Measurements from ENCODE around the gene RNF38.
"Not testable (repeated sequence)": the region's sequence is repeated elsewhere in the genome, so short reads cannot be mapped to it uniquely, and the experiment has no call there.

RNF38 gene

GRCh38 chr9:36325081-36325828 is 74.8 kb downstream of the RNF38 start:
- DNase-seq, result no peak

- DNase-seq, result no peak
Measured at GRCh38 chr9:36323926-36324325, 76.1 kb downstream of the RNF38 start.

DNA sequence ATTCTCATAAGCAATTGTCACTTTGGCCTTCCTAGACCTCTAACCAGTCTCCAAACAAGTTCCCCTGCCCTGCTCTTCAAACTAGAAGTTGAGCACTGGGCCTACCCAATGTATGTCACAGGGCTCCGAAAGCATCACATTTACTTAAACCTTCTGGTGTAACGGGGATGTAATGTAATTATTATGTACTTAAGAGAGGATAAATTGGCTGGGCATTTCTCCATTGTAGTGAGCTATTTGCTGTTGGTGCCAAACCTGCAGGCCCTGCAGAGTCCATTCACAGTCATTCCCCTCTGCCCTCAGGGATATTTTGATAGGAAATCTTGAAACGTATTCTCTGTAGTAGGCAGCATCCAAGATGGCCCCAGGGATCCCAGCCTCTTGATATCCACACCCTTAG is 77.6 kb downstream of the RNF38 start:
- DNase-seq, result no peak

DNA sequence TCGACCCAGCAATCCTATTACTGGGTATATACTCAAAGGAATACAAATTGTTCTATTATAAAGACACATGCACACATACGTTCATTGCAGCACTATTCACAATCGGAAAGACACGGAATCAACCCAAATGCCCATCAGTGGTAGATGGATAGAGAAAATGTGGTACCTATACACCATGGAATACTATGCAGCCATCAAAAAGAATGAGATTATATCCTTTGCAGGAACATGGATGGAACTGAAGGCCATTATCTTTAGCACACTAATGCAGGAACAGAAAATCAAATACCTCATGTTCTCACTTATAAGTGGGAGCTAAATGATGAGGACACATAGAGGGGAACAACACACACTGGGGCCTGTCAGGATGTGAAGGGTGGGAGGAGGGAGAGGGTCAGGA is 78.2 kb downstream of the RNF38 start:
- DNase-seq, result not testable (repeated sequence)

DNA sequence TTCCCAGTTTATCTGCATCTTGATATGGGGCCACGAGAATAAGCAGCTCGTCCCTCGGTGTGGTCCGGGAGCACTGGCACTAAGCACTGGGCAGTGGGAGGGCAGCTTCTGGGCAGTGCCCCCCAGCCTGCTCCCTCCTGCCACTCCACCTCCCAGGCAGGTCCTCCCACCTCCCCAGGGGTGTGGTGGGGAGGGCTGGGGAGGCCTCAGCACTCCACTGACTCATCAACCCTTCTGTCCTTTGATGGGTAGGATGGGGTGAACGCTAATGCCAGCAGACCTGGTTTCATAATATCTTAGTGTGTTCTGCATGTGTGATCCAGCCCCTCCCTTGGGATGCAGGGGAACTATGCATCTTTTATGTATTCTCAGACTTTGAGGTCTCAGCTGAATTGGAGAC is 79.6 kb downstream of the RNF38 start:
- DNase-seq, result no peak

- no peak for DNase-seq
Measured at GRCh38 chr9:36319806-36320205, 80.3 kb downstream of the RNF38 start.

DNA sequence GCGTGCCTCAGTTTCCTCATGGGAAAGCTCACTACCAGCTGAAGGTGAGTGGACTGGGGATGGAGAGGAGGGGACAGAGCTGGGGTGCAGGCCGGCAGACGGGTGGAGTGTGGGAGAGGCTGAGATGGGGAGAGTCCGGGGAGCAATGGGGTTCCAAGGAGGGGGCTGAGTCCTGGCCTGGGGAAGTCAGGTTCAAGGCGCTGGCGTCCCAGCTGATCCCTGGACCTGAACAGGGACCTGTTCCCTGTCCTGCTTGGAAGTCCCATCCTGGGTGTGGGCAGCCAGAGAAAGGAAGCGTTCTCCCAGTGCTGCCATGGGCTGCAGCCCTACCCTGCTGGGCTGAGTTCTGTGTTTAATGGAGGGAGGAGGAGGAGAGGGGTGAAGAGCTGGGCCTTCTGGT is 80.9 kb downstream of the RNF38 start:
- no peak for DNase-seq

DNA sequence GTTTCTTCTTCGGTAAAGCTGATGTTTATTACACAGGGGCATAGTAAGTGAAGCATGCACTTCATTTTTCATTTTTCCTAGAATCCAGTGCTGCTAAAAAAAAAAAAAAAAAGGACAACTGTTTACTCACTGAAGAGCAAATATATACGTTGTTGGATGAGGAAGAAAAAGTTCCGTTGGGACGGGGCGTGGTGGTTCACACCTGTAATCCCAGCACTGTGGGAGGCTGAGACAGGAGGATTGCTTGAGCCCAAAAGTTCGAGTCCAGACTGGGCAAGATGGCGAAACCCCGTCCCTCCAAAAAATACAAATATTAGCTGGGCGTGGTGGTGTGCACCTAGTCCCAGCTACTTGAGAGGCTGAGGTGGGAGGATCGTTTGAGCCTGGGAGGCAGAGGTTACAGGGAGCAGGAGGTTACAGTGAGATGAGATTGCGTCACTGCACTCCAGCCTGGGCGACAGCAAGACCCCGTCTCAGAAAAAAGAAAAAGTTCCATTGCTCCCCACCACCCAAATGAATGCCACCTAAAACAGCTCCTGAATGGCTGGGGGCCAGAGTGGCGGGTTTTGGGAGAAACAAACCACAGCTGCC is 81.8 kb downstream of the RNF38 start:
- DNase-seq, result no peak

DNA sequence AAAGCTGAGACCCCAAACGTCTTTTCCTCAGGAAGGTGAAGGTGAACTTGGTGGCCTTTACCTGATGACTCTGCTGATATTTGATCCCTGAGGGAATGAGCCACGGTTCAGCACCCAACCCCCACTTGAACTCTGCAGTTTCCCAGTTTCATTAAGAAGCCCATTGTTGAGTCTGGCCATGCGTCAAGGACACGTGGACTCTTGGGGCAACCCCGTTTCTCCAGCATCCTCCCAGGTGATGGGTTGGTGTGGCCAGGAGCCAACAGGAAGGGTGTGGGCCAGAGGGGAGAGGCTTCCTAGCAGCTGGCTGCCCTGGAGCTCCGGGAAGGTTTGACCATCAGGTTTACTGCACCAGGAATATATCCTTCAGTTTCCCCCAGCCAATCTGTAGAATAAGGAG is 82.3 kb downstream of the RNF38 start:
- no peak for DNase-seq

- no peak for DNase-seq
Measured at GRCh38 chr9:36316611-36317317, 83.3 kb downstream of the RNF38 start.

DNA sequence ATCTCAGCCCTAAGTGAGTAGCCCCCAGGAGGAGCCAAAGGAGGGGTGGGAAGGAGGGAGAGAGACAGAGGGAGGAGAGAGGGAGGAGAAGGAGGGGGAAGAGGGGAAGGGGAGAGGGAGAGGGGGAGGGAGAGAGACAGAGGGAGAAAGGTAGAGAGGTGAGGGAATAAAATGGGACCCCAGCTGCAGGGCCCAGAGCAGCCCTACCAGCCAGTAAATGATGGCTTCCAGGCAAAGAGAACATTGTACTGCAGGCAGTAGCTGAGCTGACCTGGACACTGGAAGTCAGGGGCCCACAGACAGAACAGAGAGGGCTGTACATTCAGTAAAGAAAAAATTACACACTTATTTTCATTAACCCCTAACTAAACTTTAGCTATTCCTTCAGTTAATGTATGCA is 84.0 kb downstream of the RNF38 start:
- no peak for DNase-seq

- no peak for DNase-seq
Measured at GRCh38 chr9:36315283-36315682, 84.8 kb downstream of the RNF38 start.

GRCh38 chr9:36314740-36315139 is 85.3 kb downstream of the RNF38 start:
- no peak for DNase-seq

GRCh38 chr9:36306471-36307306 is 93.4 kb downstream of the RNF38 start:
- no peak for DNase-seq

DNA sequence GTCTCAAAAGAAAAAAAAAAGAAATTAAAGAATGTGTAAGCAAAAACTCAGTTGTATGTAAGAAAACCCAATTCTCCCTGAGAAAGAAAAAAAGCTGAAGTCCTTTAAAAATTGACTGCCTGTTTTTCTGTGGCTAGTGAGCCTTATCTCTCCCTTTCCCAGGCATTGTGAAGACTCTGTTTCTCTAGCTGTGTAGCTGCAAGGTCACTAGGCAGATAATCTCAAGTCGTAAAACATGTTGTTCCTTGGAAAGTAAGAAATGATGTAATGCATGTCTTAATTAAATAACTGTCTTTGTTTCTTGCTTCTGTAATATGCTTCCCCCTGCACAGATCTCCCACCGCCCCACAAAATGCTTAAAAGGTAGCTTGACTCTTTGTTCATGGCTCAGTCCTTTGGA is 95.7 kb downstream of the RNF38 start:
- DNase-seq, result not testable (repeated sequence)

DNA sequence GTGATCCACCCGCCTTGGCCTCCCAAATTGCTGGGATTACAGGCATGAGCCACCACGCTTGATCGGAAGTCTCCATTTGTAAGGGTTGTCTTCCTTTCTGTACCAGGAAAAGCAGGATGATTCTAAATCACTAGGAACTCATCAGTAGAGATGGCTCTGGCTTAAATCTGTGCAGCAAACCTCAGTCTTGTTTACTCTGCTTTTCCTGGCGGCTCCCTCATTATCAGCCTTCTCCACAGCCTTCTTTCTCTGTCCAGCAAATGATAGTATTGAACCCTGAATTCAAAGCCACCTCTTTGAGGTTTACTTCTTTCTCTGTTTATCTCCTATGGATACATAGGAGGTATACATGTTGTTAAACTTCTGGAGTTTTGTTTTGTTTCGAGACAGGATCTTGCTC is 98.8 kb downstream of the RNF38 start:
- DNase-seq, result no peak

- no peak for DNase-seq
Measured at GRCh38 chr9:36298566-36298965, 101.5 kb downstream of the RNF38 start.

GRCh38 chr9:36297798-36298197 is 102.3 kb downstream of the RNF38 start:
- DNase-seq, result no peak

DNA sequence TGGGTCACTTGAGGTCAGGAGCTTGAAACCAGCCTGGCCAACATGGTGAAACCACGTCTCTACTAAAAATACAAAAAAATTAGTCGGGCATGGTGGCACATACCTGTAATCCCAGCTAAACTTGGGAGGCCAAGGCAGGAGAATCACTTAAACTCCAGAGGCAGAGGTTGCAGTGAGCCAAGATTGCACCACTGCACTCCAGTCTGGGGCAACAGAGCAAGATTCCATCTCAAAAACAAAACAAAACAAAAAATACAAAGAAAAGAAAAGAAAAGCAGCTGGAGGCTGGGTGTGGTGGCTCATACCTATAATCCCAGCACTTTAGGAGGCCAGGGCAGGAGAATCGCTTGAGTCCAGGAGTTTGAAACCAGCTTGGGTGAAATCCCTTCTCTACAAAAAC is 105.1 kb downstream of the RNF38 start:
- not testable (repeated sequence) for DNase-seq

GRCh38 chr9:36293918-36294317 is 106.2 kb downstream of the RNF38 start:
- no peak for DNase-seq

DNA sequence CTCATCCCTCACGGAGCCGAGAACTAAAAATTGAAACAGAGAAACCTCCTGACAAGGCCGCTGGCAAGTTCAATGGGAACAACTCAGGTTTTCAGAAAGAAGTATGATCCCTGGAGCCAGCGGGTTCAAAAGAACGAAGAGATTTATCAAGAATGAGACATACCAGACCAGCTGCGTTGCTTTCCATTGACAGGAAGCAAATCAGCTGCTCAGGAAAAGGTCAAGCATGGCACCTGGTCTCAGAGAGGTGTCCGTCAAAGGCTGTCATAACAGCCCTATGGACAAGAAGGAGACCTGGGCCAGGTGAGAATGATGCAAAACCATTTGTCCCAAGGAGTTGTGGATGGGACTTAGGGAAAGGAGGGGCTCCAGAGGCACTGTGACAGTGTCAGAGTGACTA is 106.9 kb downstream of the RNF38 start:
- no peak for DNase-seq

DNA sequence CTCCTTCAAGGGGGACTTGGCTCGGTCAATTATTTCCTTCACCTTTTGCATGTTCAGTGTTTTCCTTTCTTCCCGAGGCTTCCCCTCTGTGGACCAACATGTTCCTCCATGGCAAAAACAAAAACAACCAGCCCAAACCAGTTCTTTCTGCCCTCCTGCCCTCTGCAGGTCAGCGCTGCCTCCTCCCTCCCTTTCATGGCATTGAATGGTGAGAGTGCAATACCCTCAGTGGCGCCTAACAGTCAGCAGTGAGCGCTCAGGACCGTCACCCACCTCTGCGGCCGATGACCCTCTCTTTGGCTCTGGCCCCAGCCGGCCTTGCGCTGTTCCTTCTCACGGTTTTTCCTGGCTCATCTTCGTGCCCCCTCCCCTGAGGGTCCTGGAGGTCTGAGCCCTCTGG is 107.4 kb downstream of the RNF38 start:
- DNase-seq, result no peak

DNA sequence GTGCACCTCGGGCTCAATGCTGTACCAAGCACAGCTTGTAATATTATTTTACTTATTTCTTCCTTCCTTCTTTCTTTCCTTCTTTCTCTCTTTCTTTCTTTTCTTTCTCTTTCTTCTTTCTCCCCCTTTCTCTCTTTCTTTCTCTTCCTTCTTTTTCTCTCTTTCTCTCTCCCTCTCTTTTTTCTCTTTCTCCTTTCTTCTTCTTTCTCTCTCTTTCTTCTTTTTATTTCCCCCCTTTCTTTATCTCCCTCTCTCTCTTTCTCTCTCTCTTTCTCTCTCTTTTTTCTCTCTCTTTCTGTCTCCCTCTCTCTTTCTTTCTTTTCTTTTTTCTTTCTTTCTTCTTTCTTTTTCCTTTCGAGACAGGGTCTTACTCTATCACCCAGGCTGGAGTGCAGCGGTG is 109.1 kb downstream of the RNF38 start:
- no peak for DNase-seq
